Measurements from ENCODE around the gene C2orf81.
"Not testable (repeated sequence)": the region's sequence is repeated elsewhere in the genome, so short reads cannot be mapped to it uniquely, and the experiment has no call there.

DNA sequence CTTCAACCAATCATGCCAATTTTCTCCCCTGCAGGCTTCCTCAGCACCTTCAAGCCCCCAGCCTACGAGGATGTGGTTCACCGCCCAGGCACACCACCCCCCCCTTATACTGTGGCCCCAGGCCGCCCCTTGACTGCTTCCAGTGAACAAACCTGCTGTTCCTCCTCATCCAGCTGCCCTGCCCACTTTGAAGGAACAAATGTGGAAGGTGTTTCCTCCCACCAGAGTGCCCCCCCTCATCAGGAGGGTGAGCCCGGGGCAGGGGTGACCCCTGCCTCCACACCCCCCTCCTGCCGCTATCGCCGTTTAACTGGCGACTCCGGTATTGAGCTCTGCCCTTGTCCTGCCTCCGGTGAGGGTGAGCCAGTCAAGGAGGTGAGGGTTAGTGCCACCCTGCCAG, 38.8 kb upstream of the C2orf81 start:
- TF ChIP-seq, protein P1, sequence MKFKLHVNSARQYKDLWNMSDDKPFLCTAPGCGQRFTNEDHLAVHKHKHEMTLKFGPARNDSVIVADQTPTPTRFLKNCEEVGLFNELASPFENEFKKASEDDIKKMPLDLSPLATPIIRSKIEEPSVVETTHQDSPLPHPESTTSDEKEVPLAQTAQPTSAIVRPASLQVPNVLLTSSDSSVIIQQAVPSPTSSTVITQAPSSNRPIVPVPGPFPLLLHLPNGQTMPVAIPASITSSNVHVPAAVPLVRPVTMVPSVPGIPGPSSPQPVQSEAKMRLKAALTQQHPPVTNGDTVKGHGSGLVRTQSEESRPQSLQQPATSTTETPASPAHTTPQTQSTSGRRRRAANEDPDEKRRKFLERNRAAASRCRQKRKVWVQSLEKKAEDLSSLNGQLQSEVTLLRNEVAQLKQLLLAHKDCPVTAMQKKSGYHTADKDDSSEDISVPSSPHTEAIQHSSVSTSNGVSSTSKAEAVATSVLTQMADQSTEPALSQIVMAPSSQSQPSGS (CRISPR knock-in tag; IDR thresholded peaks at IDR 0.05; ENCODE audit: borderline replicate concordance, low read depth) = not testable (repeated sequence)
- TF ChIP-seq IRF2 (CRISPR knock-in tag; IDR thresholded peaks at IDR 0.05; ENCODE audit: borderline replicate concordance, low read depth); JAZF1 (CRISPR knock-in tag; IDR thresholded peaks at IDR 0.05); JUN (CRISPR knock-in tag; IDR thresholded peaks at IDR 0.05); SP1 (CRISPR knock-in tag; conservative IDR thresholded peaks at IDR 0.05); ETV6 (CRISPR knock-in tag; IDR thresholded peaks at IDR 0.05); TEAD1 (CRISPR knock-in tag; IDR thresholded peaks at IDR 0.05): not testable (repeated sequence)
- TF ChIP-seq, protein P2, sequence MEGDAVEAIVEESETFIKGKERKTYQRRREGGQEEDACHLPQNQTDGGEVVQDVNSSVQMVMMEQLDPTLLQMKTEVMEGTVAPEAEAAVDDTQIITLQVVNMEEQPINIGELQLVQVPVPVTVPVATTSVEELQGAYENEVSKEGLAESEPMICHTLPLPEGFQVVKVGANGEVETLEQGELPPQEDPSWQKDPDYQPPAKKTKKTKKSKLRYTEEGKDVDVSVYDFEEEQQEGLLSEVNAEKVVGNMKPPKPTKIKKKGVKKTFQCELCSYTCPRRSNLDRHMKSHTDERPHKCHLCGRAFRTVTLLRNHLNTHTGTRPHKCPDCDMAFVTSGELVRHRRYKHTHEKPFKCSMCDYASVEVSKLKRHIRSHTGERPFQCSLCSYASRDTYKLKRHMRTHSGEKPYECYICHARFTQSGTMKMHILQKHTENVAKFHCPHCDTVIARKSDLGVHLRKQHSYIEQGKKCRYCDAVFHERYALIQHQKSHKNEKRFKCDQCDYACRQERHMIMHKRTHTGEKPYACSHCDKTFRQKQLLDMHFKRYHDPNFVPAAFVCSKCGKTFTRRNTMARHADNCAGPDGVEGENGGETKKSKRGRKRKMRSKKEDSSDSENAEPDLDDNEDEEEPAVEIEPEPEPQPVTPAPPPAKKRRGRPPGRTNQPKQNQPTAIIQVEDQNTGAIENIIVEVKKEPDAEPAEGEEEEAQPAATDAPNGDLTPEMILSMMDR (IDR thresholded peaks at IDR 0.05) = not testable (repeated sequence)
- TF ChIP-seq, protein P3, sequence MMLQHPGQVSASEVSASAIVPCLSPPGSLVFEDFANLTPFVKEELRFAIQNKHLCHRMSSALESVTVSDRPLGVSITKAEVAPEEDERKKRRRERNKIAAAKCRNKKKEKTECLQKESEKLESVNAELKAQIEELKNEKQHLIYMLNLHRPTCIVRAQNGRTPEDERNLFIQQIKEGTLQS (CRISPR knock-in tag; conservative IDR thresholded peaks at IDR 0.05) = not testable (repeated sequence)

Measured in WTC11 (cell line).